HepG2 (cell line): Measurements from ENCODE around the gene NATD1.

Experiments
- ATF1 ChIP-seq: IDR thresholded peaks from 2 replicates; pipeline ENCODE4 v1.6.1; 2016; ENCODE audit warnings: mild to moderate bottlenecking, control low read depth
- BRCA1 ChIP-seq: sonication (generic); formaldehyde crosslinking; IDR thresholded peaks from 2 replicates; pipeline ENCODE4 v1.4.0; 2020; ENCODE audit warnings: missing genetic modification reagents
- CTCF ChIP-seq: sonication (generic); formaldehyde crosslinking; IDR thresholded peaks from 2 replicates; pipeline ENCODE4 v1.5.0; 2020; ENCODE audit warnings: mild to moderate bottlenecking, missing genetic modification reagents, moderate library complexity
- EP300 ChIP-seq, 3 experiments: sonication (generic) in 1 of 3; formaldehyde crosslinking in 1 of 3; IDR thresholded peaks; 2 replicates each; pipeline versions ENCODE4 v1.5.1 to v1.6.1; 2011 to 2020; ENCODE audit warnings: low read depth in 2 of 3, low read length in 2 of 3, borderline replicate concordance in 1 of 3, improper control_type of control experiment in 1 of 3, mild to moderate bottlenecking in 1 of 3, missing genetic modification reagents in 1 of 3, moderate library complexity in 1 of 3
- EZH2 ChIP-seq: conservative IDR thresholded peaks from 2 replicates; pipeline ENCODE4 v1.6.1; 2012; ENCODE audit warnings: mild to moderate bottlenecking, low read depth, low read length, moderate library complexity
- FOXM1 ChIP-seq: sonication (generic); formaldehyde crosslinking; IDR thresholded peaks from 2 replicates; pipeline ENCODE4 v1.5.0; 2020; ENCODE audit warnings: missing genetic modification reagents
- KAT8 ChIP-seq: IDR thresholded peaks from 2 replicates; pipeline ENCODE4 v1.6.1; 2016; ENCODE audit warnings: missing genetic modification reagents, missing compliant biosample characterization
- MBD4 ChIP-seq: IDR thresholded peaks from 2 replicates; pipeline ENCODE4 v1.6.1; 2012; ENCODE audit warnings: low read length, inconsistent platforms, borderline replicate concordance
- MXI1 ChIP-seq: IDR thresholded peaks from 3 replicates; pipeline ENCODE4 v1.6.1; 2012; ENCODE audit warnings: low read depth, low read length, inconsistent platforms, borderline replicate concordance
- NFRKB ChIP-seq: fragments of 450-650 bp; IDR thresholded peaks from 2 replicates; pipeline ENCODE4 v1.6.1; 2017
- PAF1 ChIP-seq: IDR thresholded peaks from 2 replicates; pipeline ENCODE4 v1.6.1; 2016; ENCODE audit warnings: missing genetic modification reagents, missing compliant biosample characterization
- RARA ChIP-seq: IDR thresholded peaks from 2 replicates; pipeline ENCODE4 v1.6.1; 2016; ENCODE audit warnings: missing genetic modification reagents, missing compliant biosample characterization
- YY1 ChIP-seq: IDR thresholded peaks from 2 replicates; pipeline ENCODE4 v1.6.1; 2011; ENCODE audit warnings: low read length, low read depth, moderate library complexity, mild to moderate bottlenecking; ENCODE audit not compliant: insufficient read depth, insufficient replicate concordance
- ZBTB25 ChIP-seq: IDR thresholded peaks from 2 replicates; pipeline ENCODE4 v1.6.1; 2018; ENCODE audit warnings: missing genetic modification reagents

GRCh38 chr17:21282850-21283249, 29.6 kb upstream of the NATD1 start:
- no peak for TF ChIP-seq RARA
- no peak for TF ChIP-seq BRCA1 (CRISPR knock-in tag)
- TF ChIP-seq EZH2, result no peak
- no peak for TF ChIP-seq KAT8 (CRISPR knock-in tag)
- TF ChIP-seq PAF1 (CRISPR knock-in tag), result no peak
- no peak for TF ChIP-seq YY1
- TF ChIP-seq CTCF (CRISPR knock-in tag), result no peak
- TF ChIP-seq ZBTB25 (CRISPR knock-in tag), result no peak
- TF ChIP-seq ATF1, result no peak
- no peak for TF ChIP-seq MXI1
- no peak for TF ChIP-seq NFRKB
- TF ChIP-seq EP300 (IDR thresholded peaks at IDR 0.05; ENCODE audit: low read depth in 2 of 2, low read length in 2 of 2), result no peak
- no peak for TF ChIP-seq EP300 (CRISPR knock-in tag; IDR thresholded peaks at IDR 0.05; ENCODE audit: borderline replicate concordance)
- no peak for TF ChIP-seq MBD4
- no peak for TF ChIP-seq FOXM1
